ENCODE data around the gene KDM6B. TPM values are rescaled to one million over a fixed set of nuclear protein-coding genes. Genes with fewer than 3 reads are reported as not detected.

The KDM6B gene
- total and polyA plus RNA-seq, 9 of the 15 experiments (the other 6 are each of a cell fraction or from before 2014, with no cell fraction given) = 0.01 to 22.9 (median 2.2) TPM

GRCh38 chr17:7851438-7852261 lies 17.6 kb downstream of the KDM6B start (continued):
- TF ChIP-seq CTCFL (IDR thresholded peaks at IDR 0.05; ENCODE audit: borderline replicate concordance, insufficient read depth, low read depth, low read length, poor library complexity, severe bottlenecking) = peak; percentile 5
- TF ChIP-seq CHD2 (IDR thresholded peaks at IDR 0.05; ENCODE audit: low read depth, low read length) = no peak
- TF ChIP-seq SMC3 (conservative IDR thresholded peaks at IDR 0.05; ENCODE audit: insufficient read depth, low read depth, low read length) = peak; percentile 29; the same call in 1 of the 2 replicates
- TF ChIP-seq ZNF644 (tag; IDR thresholded peaks at IDR 0.05; ENCODE audit: low read depth) = no peak
- TF ChIP-seq ZNF121 (CRISPR knock-in tag; conservative IDR thresholded peaks at IDR 0.05) = no peak
- no peak for TF ChIP-seq KDM2B (CRISPR knock-in tag; IDR thresholded peaks at IDR 0.05)
- 0 out of 2 replicates have a peak, but pooled peaks have one; percentile 70 for TF ChIP-seq ZHX1 (conservative IDR thresholded peaks at IDR 0.05; ENCODE audit: low read length)
- TF ChIP-seq HMG20A (CRISPR knock-in tag; conservative IDR thresholded peaks at IDR 0.05) = no peak
- peak; percentile 95; the same call in 1 of the 2 replicates for TF ChIP-seq CHAMP1 (IDR thresholded peaks at IDR 0.05)
- no peak for TF ChIP-seq RFX1 (IDR thresholded peaks at IDR 0.05)
- TF ChIP-seq FOXJ2 (tag; IDR thresholded peaks at IDR 0.05) = no peak
- TF ChIP-seq RBM15 (IDR thresholded peaks at IDR 0.05; ENCODE audit: insufficient read depth, low read length) = no peak
- no peak for TF ChIP-seq ZNF277 (CRISPR knock-in tag; IDR thresholded peaks at IDR 0.05; ENCODE audit: borderline replicate concordance)
- no peak for TF ChIP-seq ZBTB49 (CRISPR knock-in tag; IDR thresholded peaks at IDR 0.05; ENCODE audit: borderline replicate concordance)
- peak; percentile 33 for TF ChIP-seq HMGN3 (IDR thresholded peaks at IDR 0.05; ENCODE audit: borderline replicate concordance, extremely low read depth, insufficient read length, low read depth, low read length)

Data from K562 (cell line).